Stimulated activated CD4-positive, alpha-beta T cell treated with anti-CD3 and anti-CD28 coated beads, TNF-alpha, amount 100 ng/mL, for 48 hours (primary cell): ENCODE measurements around the gene TYW1B.
"Not testable (repeated sequence)": the region's sequence is repeated elsewhere in the genome, so short reads cannot be mapped to it uniquely, and the experiment has no call there.

Experiments
- DNase-seq, 3 donors: peaks; one replicate each; pipeline ENCODE4 v3.0.0-alpha.2; 2020; ENCODE audit warnings: low read depth in 3 of 3

TYW1B gene

GRCh38 chr7:72555238-72555637 is 272.8 kb downstream of the TYW1B start:
- not testable (repeated sequence) for DNase-seq

DNA sequence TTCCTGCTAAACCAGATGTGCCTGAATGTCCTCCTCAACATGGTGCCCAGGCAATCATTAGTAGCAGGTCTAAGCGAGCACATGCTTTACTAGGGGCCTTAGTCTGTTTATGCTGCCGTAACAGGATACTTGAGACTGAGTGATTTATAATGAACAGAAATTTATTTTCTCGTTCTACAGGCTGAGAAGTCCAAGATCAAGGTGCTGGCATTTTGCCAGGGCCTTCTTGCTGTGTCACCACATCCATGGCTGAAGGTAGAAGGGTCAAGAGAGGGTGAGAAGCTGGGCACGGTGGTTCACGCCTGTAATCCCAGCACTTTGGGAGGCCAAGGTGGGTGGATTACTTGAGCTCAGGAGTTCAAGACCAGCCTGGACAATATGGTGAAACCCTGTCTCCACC is 273.6 kb downstream of the TYW1B start:
- not testable (repeated sequence) for DNase-seq

DNA sequence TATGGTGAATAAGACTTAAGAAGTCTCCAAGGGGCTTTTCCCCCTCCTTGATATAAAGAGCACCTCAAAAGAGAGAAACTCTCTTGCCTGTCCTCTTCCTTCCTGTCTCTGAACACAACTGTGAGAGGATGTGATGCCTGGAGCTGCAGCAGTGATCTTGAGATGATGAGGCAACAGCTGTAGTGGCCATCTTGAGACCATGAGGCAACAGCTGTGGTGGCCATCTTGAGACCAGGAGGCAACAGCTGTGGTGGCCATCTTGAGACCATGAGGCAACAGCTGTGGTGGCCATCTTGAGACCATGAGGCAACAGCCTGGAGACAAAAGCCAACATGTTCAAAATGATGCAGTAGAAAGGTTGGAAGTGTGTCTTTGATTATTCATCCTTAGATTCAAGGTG is 277.5 kb downstream of the TYW1B start:
- DNase-seq = not testable (repeated sequence)

DNA sequence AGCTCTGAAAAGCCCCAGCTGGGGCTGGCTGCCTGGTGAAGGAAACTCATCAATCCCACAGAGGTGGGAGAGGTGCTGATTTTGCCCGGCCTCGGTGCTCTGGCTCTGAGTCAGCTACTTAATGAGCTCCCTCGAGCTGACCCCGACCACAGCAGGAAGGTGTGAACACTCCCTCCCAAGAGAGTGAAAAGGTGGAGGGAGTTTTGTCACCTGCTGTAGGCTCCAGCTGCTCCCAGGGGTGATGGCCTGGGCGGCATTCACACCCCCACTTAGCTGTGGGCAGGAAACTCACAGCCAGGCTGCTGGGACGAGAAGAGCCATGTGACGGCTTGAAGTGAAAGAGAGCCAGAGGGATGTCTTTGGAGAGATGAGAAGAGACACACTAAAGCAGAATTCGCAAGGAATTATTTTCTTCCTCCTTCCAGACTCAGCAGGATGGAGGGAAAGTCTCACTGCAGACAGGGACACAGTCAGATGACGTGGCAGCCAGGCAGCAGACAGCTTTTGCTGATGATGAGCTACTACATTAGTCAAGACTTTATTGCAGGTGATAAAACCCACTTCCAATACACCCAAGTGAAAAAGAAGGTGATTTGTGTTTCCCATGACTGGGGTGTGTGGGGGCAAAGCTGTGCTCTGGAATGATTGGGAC is 281.3 kb downstream of the TYW1B start:
- not testable (repeated sequence) for DNase-seq

- not testable (repeated sequence) for DNase-seq
Measured at GRCh38 chr7:72544531-72544930, 283.5 kb downstream of the TYW1B start.

GRCh38 chr7:72540923-72541322 is 287.1 kb downstream of the TYW1B start:
- no peak for DNase-seq

DNA sequence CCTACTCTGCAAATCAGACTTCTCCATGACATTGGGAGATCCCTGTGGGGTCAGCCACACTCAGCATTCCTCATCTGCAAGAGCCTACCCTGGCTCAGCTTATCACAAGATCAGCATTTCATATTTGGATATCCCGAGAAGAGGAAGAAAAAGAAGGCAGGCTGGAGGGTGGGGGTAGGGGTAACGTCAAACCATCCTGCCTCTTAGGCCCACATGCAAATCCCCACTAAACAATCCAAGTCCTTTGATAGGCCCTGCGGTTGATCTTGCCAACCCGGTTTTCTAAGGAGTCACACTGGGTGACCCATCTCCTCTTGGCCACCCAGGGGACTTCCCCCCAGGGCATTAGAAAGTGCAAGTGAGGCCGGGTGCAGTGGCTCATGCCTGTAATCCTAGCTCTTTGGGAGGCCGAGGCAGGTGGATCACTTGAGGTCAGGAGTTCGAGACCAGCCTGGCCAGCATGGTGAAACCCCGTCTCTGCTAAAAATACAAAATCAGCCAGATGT is 287.8 kb downstream of the TYW1B start:
- DNase-seq = no peak

DNA sequence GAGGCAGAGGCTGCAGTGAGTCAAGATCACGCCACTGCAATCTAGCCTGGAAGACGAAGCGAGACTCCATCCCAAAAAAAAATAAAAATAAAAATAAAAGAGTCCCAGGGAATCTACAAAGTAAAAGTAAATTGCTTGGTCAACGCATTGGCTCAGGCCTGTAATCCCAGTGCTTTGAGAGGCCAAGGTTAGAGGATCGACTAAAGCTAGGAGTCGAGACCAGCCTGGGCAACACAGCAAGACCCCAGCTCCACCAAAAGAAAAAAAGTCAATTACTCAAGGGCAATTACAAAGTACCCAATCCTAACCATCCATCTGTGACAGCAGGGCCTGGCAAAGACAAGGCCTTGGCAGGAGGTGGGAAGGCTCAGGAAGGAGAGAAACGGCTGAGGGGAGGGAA is 288.3 kb downstream of the TYW1B start:
- no peak for DNase-seq

- no peak for DNase-seq
Measured at GRCh38 chr7:72538856-72539255, 289.1 kb downstream of the TYW1B start.

DNA sequence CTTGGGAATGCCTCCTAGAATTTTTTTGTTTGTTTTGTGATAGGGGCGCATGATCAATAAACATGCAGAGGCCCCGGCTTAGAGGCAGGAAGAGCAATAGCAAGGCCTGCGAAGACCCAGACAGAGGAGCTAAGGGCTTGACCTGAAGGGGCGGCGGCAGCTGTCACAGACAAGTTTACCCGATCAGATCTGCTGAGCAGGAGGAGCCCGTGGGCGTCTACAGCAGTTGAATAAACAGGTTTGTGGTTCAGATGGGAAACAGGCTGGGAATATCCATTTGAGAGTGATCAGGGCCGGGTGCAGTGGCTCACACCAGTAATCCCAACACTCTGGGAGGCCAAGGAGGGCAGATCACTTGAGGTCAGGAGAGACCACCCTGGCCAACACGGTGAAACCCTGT is 289.9 kb downstream of the TYW1B start:
- no peak for DNase-seq

GRCh38 chr7:72536038-72536437 is 292.0 kb downstream of the TYW1B start:
- DNase-seq = not testable (repeated sequence)

DNA sequence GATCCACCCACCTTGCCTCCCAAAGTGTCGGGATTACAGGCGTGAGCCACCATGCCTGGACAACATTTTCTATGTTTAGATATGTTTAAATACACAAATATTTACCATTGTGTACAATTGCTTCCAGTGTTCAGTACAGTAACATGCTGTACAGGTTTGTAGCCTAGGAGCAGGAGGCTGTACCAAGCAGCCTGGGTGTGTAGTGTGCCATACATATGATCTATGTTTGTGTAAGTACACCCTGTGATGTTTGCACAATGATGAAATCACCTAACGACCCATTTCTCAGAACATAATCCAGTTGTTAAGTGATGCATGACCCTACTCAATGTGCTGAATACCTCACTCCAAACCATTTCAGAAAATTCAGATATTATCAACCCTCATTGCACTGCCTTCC is 297.0 kb downstream of the TYW1B start:
- DNase-seq = not testable (repeated sequence)
